ENCODE measurements around the gene TNS1. TPM values are rescaled to one million over a fixed set of nuclear protein-coding genes. Genes with fewer than 3 reads are reported as not detected.

The TNS1 gene
- total RNA-seq, 2 experiments from 2014 or later, result 0.15 to 0.61 TPM

GRCh38 chr2:217935901-217936684 is 66.7 kb downstream of the TNS1 start:
- ChIA-PET CTCF (no interaction called here), POLR2A (no interaction called here)

- CTCF ChIA-PET, result no interaction called here
- POLR2A ChIA-PET, result no interaction called here
Observed at GRCh38 chr2:217935235-217935879, 67.4 kb downstream of the TNS1 start.

DNA sequence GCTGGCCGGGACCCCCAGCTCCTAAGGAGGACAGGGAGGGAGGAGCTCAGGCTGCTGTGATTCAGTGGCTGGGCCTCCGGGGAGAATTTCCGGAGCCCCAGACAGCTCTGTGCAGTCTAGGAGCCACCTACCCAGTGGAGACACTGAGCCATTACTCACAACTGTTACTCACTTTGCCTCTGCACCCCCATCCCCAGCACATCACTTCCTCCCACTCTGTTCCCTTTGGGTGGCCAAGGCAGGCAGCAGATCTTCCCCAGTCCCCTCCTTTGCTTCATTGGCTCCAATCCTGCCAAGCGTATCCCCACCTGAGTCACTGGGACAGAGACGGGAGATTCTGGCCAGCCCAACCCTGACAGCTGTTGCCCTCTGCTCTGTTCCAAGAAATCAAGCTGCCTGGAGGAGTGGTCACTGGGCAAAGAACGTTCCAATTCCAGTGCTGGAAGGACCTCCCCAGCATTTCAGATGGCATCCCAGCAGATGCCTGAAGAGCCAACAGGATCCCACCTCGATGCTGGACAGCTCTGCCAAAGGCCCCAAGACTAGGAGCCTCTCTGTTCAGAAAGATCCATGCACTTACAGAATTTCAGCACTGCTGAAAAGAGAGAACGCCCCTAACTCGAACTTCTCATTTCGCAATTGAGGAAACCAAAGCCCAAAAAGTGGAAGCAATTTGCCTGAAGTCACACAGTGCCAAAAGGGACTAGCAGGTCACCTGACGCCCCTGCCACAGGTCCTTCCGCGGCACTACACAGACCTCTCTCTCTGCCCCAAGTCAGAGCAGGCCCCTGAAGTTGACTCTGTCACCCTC is 68.3 kb downstream of the TNS1 start:
- CTCF ChIA-PET, result no interaction called here

DNA sequence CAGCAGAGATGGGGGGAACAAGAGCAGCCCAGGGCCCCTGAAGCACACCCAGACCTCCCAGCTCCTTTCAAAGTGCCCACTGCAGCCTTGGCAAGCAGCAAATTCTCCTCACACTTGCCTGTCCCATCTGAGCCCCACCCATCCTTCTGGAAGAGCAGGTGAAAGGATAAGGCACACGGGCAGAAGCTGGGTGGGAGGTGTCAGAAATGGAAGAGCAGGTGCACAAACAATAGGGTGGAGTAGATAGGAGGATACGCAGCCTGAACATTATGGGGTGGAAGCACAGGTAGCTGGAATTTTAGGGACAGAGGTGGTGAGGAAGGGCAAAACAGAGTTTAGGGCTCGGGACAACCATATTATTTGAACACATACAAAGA is 69.2 kb downstream of the TNS1 start:
- ChIA-PET POLR2A (no interaction called here), CTCF (no interaction called here)

More for the DNA sequence above, 68.3 kb downstream of the TNS1 start:
- POLR2A ChIA-PET, result no interaction called here

DNA sequence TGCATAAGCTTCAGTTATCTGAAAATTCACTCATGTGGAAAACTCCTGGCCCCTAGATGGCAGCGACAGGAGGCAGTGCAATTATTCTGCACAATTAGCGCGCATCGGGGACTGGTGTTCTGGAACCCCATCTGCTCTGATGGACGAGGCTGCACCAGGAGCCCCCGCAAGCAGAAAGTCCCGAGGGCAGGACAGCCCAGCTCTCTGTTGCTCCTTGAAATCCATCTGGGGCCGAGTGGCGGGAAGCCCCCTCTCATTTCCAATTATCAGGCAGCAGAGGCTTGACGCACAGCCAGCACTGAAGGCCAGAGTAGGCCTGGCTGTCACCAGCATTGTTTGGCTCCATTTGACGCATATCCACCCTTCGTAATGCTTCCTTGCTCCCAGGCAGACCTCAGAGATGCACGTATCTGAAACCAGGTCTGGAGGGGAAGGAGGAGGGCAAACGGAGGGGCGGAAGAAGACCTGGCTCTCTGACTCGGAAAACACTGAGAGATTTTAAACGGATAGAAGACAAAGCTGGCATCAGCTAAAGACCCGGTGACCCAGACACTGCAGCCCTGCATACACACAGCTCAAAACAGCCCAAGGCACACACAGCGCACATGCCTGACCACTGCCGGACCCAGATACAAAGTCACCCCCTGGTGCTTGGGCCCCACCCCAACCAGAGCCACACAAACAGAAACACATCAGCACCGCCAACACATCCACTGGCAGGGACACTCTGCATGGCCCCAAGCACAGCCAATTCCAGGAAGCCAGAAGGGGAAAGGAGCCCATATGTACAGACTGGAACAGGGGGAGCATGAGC is 69.8 kb downstream of the TNS1 start:
- CTCF ChIA-PET, result no interaction called here
- POLR2A ChIA-PET, result no interaction called here

GRCh38 chr2:217931846-217932560 is 70.8 kb downstream of the TNS1 start:
- CTCF ChIA-PET, result no interaction called here
- POLR2A ChIA-PET, result no interaction called here

DNA sequence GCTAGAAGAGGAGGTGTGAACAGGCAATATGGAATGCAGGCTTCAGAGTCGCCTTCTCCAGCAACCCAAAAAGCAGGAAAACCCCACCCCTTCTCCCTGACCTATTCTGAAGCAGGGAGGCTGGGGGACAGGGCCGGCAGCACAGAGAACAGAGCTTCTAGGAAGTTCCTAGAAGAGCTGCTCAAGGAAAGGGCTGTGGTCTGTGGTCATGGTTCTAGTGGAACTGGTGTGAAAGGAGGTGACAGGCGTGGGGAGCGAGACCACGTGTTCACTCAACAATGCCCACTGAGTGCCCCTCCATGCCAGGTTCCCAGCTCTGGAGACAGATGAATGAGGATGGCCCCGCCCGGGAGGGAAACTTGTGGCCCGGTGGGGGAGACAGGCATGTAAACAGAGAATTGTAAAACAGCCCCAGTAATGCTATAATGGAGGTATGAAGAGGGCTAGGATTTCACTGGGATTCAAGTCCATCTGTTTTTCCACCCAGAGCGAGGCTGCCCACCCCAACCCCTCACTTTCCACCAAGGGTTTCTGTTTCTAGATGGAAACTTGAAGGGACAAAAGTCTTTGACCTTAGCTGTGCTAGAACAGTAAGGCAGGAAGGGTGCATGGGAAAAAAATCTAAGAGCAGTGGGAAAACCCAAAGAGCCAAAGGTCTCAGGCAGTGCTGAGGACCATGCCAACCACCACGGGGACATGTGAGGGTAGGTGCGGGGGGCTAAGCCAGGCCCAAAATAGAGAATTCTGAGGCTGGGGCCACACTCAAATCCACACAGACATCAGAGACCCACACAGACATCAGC is 71.8 kb downstream of the TNS1 start:
- POLR2A ChIA-PET, result no interaction called here
- CTCF ChIA-PET, result no interaction called here

DNA sequence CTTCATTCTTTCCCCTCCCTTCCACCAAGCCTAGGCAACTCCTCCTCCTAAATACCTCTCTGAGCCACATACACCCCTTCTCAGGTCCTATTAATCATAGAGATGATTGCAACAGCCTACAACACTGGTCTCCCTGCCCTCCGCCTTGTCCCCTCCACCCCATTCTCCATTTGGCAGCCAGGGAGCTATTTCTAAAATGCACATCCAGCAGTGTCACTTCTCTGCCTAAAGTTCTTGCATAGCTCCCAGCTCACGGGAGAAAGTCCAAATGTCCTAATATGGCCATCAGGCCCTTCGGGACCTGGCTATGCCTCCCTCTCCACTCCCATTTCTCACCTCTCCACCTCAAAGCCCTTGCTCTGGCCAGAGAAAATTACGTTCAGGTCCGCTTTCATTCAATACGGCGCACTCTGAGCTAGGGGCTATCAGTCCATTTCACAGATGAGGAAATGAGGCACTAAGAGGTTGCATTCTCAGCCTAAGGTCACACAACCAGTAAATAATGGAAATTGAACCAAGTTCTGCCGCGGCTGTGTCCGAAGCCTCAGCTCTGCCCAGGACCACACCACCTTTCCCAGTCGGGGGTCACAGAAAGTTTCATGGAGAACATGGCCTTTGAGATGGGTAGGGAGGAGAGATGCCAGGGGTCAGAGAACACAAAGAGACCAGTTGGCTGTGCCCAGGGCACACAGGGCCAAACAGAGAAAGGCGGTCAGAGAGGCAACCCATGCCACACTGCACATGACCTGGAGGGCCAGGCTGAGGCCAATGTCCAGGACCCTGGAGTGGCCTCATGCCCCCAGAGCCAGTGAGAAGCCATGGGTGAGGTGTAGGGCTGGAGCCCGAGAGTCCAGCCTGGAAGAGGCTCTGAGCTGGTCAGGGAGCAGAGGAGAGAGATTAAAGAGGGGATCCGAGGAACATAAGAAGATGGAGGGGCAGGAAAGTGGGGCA is 72.8 kb downstream of the TNS1 start:
- ChIA-PET CTCF (no interaction called here), POLR2A (no interaction called here)

GRCh38 chr2:217929272-217929671 is 73.5 kb downstream of the TNS1 start:
- ChIA-PET POLR2A (no interaction called here), CTCF (no interaction called here)

GRCh38 chr2:217928324-217929181 is 74.2 kb downstream of the TNS1 start:
- CTCF ChIA-PET, result no interaction called here
- POLR2A ChIA-PET, result no interaction called here

GRCh38 chr2:217927601-217928323 is 75.0 kb downstream of the TNS1 start:
- CTCF ChIA-PET, result no interaction called here
- POLR2A ChIA-PET, result no interaction called here

DNA sequence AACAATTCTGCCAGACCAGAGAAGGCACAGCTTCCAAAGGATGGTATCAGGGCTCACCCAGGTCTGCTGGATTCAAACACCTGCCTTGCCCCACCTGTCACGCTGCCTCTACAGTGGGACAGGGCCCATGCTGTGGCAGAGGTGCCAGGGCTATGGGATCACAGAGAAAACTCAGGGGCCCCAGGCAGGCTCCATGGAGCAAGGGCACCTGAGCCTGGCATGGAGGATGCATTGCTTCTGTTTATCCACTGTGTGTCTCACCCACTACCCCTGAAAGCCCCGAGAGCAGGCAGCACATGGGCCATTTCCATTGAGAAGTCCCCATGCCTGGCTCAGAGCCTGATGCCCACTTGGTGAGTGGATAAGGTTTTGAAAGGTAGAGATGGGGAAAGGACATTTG is 76.0 kb downstream of the TNS1 start:
- POLR2A ChIA-PET, result no interaction called here
- CTCF ChIA-PET, result no interaction called here

DNA sequence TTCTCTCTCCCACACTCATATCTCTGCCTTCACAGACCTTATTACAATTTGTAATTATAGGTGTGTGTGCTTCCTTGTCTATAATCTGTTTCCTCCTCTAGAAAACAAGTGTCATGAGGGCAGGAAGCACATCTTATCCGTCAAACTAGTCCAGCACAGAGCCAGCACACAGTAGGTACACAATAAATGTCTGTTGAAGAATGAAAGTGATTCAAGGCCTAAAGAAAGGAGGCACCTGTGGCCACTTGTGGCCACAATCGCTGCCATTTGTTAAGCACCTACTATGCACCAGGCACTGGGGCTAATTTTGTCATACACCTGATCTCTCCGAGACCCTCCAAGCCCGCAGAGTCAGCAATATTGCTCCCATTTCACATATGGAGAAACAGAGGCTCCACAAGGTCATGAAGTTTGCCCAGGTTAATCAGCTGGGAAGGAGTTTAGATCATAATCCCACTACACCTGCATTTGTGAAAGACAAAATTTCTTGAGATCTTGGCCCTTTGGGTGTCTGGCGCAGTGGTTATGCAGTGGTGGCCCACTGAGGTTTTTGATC is 78.4 kb downstream of the TNS1 start:
- POLR2A ChIA-PET, result no interaction called here
- CTCF ChIA-PET, result no interaction called here

- ChIA-PET CTCF (no interaction called here), POLR2A (no interaction called here)
Observed at GRCh38 chr2:217923007-217923686, 79.6 kb downstream of the TNS1 start.
